Right ventricle myocardium inferior (tissue), 1 donor: Measurements from ENCODE around the gene SELENOO. TPM values are rescaled to one million over a fixed set of nuclear protein-coding genes. Genes with fewer than 3 reads are reported as not detected.
"Not testable (repeated sequence)": the region's sequence is repeated elsewhere in the genome, so short reads cannot be mapped to it uniquely, and the experiment has no call there.

ENCODE experiments used
- ATAC-seq: fragments of 200-7000 bp; cut with Tn5 transposase; one replicate; pipeline ENCODE4 v1.9.1; 2020; ENCODE audit warnings: mild to moderate bottlenecking, moderate library complexity
- DNase-seq: peaks from one replicate; pipeline ENCODE4 v3.0.0; 2021; ENCODE audit errors: missing footprints
- intact Hi-C: fragments of 100-400 bp; cut with DNase I; formaldehyde crosslinking; loops from one replicate; pipeline ENCODE4 v1.11.0; 2022
- total RNA-seq: library from RNA; stranded (reverse); fragmentation: NEBNext Ultra II Directional; extraction: Animal tissue kit (Norgen Biotek cat#: 25700); gene quantifications from one replicate; pipeline ENCODE4 v1.2.1, GENCODE V29; 2021
- donor health status: DM: no; HTN: yes; CAD: no; lungs with severe emphysema.

SELENOO gene
- total RNA-seq, 1 donor from 2014 or later, result 15.5 TPM

- DNase-seq (no peak), ATAC-seq (no peak)
- intact Hi-C loops, result no loop called here
Measured at GRCh38 chr22:50194037-50194805, 6.6 kb upstream of the SELENOO start.

DNA sequence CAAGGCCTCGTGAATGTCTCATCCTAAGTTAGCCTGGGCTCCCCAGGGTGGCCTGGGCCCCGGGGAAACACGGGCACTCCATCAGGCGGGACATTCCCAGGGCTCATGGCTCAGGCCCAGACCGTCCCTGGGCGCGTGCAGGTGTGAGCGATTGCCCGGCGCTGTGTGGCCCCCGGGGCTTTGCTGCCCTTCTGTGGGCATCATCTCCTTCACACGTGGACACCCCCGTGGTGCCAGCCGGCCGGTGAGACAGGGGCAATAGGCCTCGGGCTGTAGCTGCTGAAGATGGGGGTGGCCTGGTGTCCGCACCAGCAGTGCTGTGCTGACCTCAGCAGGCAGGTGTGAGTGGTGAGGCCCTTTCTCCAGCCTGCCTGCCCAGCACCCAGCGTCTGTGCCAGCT, 4.6 kb upstream of the SELENOO start:
- intact Hi-C loops, result no loop called here
- ATAC-seq (no peak), DNase-seq (no peak)

DNA sequence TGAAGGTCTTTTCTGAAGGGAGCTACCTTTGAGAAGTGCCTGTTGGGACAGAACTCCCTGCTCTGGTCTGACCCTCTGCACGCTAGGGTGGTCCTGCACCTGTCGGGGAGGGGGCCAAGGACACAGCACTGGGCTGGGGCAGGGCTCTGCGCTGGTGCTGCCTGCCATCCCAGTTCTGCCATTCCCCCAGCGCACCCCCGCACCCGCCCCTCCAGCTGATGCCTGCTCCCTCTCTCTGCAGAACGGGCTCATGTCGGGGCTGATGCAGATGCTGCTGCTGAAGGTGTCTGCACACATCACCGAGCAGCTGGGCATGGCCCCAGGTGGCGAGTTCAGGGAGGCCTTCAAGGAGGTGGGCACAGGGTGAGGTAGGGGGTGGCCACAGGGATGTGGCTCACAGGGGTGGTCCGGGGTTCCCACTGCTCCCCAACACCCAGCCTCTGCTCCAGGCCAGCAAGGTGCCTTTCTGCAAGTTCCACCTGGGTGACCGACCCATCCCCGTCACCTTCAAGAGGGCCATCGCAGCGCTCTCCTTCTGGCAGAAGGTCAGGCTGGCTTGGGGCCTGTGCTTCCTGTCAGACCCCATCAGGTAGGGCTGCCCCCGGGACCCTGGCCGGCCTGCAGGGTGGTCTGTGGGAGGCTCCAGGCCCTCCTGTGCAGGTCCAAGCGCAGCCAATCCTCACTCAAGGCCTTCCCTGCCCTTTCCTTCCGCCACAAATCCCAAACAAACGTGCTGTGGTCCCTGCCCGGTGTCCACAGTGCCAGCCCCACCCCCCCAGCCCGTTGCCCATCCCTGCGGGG, 3.6 kb upstream of the SELENOO start:
- no peak for DNase-seq
- intact Hi-C loops, result no loop called here
- ATAC-seq, result no peak

DNA sequence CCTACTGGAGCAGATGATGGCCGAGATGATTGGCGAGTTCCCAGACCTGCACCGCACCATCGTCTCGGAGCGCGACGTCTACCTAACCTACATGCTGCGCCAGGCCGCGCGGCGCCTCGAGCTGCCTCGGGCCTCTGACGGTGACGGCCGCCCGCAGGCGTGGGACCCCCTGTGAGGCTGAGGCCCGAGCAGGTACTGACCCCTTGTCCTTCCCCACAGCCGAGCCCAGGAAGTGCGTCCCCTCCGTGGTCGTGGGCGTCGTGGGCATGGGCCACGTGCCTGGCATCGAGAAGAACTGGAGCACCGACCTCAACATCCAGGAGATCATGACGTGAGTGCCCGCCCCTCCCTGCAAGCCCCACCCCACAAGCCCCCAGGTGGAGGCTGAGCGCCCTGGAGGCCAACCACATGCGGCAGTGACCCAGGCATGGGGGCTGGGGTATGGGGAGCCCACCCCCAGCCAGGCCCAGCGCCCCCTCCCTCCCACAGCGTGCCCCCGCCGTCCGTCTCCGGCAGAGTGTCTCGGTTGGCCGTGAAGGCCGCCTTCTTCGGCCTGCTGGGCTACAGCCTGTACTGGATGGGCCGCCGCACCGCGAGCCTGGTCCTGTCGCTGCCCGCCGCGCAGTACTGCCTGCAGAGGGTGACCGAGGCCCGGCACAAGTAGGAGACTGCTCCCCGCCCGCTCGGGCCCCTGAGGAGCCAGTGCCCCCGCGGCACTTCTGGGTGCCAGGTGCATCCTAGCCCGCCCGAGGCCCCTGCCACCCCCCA, 2.8 kb upstream of the SELENOO start:
- intact Hi-C loops, result no loop called here
- ATAC-seq (no peak), DNase-seq (no peak)

DNA sequence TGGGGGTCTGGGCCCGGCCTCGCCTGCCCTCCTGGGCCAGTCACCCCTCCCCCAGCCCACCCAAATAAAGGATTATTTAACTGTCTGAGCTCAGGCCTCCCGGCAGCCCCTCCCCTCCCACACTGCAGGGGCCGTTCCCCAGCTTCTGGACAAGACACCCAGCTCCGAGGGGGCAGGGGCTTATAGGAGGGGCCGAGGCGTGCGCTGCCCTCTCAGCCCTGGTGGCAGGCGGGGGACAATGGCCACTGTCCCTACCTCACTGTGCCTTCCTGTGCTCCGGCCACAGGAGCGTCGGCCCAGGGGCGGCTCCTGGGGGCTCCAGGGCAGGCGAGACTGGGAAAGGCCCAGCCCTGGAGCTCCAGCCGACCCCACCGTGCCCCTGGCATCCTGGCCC, 2.2 kb upstream of the SELENOO start:
- DNase-seq (no peak), ATAC-seq (no peak)
- intact Hi-C loops, result no loop called here

DNA sequence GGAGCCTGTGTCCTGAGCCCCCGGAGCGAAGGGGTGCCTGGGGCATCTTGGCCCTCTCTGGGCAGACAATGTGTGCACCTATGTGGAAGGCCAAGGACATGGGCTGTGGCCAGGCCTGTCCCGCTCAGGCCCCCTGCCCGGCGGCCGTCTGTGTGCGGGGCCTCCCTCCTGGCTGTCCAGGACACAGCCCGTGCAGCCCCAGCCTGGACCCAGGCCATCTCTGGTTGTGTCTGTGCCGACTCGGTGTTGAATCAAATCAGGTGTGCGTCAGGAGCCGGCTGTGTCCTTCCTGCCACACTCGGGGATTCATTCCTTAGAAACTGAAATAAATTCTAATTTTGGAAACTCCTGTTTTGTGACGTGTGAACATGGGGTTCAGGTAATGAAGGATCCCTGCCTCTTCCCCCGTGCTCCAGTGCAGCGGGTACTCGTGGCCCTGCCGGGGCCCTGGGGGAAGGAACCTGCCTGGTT, 1.5 kb upstream of the SELENOO start:
- no peak for ATAC-seq
- intact Hi-C loops, result no loop called here
- DNase-seq, result no peak

GRCh38 chr22:50199829-50200460, 866 bp upstream of the SELENOO start:
- intact Hi-C loops, result no loop called here

DNA sequence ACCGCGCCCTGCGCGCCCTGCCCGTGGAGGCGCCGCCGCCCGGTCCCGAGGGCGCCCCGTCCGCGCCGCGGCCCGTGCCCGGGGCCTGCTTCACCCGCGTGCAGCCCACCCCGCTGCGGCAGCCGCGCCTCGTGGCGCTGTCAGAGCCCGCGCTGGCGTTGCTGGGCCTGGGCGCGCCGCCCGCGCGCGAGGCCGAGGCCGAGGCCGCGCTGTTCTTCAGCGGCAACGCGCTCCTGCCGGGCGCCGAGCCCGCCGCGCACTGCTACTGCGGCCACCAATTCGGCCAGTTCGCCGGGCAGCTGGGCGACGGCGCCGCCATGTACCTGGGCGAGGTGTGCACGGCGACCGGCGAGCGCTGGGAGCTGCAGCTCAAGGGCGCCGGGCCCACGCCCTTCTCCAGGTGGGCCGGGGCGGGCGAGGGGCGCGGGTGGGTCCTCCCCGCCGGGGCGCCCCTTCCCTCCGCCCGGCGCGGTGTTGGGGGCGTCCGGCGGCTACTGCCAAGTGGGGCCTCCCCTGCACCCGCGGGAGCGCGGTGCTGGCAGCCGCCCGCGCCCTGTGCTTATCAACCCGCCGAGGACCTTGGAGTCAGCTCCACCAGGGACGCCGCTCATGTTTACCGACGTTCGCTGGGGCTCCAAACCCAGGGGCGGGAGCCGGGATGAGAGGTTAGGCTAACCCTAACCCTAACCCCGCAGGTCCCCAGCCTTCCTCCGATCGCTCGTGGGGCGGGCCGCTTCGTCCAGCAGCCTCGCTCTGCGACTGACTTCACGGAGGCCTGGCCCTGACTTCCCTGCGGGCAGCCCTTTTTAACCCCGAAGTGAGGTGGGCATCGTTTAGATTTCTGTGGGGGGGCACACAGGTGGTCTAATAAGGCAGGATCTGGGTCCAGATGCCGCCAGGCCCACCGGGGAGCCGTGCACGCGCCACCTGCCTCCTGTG, 649 bp downstream of the SELENOO start:
- ATAC-seq (peak; percentile 20), DNase-seq (no peak)
- intact Hi-C loops, result no loop called here

More at GRCh38 chr22:50199829-50200460, 866 bp upstream of the SELENOO start:
- DNase-seq, result no peak
- peak; percentile 9 for ATAC-seq

DNA sequence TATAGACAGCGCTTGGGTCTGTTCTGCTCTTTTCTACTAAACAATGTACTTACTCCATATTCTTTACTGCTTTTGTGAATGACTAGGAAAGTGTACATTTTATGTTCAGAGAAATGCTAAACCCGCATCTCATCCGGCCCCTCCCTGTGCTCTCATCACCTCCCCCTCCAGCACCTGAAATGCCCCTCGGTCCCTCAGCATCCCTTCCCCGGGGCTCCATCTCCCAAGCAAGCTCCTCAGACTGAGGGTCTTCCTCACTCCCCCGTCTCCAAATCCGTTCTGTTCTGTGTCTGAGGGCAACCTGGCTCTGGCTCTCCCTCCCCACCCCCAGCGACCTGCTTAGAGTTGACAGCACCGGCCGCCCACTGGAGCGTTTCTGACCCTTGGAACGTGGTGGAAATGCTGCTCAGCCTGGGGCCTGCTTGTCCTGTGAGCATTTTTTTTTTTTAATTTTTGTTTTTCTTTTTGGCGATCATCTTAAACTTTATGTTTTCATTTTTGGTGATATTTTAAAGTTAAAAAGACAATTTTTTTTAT, 1.4 kb downstream of the SELENOO start:
- no peak for ATAC-seq
- intact Hi-C loops, result no loop called here
- no peak for DNase-seq

- no peak for DNase-seq
- intact Hi-C loops, result no loop called here
- no peak for ATAC-seq
Measured at GRCh38 chr22:50203288-50203687, 2.5 kb downstream of the SELENOO start.

DNA sequence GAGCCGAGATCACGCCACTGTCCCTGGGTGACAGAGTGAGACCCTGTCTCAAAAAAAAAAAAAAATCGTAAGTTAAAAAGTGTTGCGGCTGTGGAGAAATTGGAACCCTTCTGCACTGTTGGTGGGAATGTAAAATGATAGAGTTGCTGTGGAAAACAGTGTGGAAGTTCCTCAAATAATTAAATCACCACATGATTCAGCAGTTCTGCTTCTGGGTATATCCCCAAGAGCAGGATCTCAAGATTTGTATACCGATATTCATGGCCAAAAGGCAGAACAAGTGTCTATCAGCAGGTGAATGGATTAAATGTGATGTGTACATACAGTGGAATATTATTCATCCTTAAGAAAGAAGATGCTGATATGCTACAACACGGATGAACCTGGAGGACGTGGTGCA, 3.8 kb downstream of the SELENOO start:
- ATAC-seq (no peak), DNase-seq (no peak)
- intact Hi-C loops, result no loop called here

DNA sequence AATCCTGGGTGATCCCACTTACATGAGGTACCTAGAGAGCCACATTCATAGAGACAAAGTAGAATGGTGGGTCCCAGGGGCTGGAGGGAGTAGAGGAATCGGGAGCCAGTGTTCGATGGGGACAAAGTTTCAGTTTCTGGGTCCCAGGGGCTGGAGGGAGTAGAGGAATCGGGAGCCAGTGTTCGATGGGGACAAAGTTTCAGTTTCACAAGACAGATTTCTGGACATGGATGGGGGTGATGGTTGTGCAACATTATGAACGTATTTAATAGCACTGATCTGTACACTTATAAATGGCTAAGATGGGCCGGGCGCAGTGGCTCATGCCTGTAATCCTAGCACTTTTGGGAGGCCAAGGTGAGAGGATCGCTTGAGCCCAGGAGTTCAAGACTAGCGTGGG, 4.2 kb downstream of the SELENOO start:
- ATAC-seq, DNase-seq, intact Hi-C loops: not testable (repeated sequence)

DNA sequence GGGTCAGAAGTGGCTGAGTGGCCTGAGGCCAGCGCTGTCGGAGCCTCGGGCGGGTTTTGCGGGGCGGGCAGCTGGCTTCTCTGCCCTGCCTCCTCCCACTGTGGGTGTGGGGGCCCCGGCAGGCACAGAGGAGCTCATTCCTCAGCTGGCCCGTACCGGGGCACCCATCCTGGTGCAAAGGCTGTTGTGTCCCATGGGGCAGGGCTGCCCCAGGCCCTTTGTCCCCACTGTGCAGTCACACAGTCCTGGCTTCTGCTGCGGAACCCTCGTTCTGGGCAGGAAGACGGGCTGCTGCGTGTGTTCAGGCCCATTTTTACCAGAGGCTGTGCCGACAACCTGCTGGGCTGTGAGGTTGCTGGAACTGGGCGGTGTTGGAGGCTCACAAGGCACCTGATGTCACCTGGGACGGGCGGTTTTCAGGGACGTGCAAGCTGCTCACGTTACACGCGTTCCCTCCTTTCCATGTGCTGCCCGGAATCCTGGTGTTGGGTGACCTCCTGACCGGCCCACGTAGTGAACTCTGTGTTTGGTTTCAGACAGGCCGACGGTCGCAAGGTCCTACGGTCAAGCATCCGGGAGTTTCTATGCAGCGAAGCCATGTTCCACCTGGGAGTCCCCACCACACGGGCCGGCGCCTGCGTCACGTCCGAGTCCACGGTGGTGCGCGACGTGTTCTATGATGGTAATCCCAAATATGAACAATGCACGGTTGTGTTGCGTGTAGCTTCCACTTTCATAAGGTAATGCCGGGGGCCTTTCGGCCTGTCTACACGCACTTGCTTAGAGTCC, 5.2 kb downstream of the SELENOO start:
- DNase-seq (no peak), ATAC-seq (no peak)
- intact Hi-C loops, result no loop called here

- ATAC-seq, result peak; percentile 80
- peak; percentile 90 for DNase-seq
- intact Hi-C loops, result no loop called here
Measured at GRCh38 chr22:50206599-50206998, 5.8 kb downstream of the SELENOO start.

DNA sequence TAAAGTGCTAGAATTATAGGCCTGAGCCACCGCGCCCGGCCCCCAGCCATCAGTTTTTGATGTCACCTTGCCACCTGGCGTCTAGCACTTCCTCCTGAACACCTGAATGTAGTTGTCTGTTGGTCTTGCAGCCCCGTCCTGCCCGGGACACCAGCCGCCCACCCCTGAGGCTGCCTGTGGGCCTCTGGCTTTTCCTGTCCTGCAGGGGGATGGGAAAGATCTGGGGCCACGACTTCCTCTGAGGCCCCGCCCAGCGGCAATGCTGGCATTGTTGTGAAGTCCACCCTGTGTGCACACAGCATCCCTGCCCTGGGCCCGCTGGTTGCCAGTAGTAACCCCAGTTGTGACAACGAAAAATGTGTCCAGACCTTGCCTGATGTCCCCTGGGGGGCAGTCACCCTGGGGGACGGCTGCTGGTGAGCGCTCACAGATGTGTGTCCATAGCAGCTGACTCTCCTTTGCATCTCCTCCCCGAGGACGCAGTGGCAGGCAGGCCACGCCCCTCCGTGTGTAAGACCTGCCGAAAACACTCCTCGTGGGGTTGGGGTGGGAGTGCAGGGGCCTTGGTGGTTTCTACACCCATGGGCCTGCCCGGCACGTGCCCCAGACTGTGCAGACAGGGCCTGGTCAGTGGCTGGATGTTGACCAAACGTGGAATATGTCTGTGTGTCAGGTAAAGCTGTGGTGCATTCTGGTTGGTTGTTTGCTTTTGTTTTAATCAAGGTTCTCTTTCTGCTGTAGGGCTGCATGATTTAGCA, 6.8 kb downstream of the SELENOO start:
- DNase-seq, result no peak
- intact Hi-C loops, result no loop called here
- ATAC-seq, result no peak

DNA sequence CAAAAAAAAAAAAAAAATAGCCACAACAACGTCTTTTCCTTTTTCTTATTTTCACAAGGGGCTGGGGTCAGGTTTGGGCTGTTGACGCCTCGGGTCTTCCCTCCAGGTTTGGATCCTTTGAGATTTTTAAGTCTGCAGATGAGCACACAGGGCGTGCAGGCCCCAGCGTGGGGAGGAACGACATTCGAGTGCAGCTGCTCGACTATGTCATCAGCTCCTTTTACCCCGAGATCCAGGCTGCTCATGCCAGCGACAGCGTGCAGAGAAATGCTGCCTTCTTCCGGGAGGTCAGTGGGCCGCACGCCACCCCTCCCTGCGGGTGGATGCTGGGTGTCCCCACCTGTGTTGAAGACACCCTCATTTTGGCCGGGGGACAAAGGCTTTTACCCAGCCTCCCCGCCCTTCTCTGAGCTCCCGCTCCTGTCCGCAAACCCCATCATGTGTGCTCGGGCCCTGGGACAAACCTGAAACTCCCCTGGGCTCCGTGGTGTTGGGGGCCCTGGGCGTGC, 7.7 kb downstream of the SELENOO start:
- intact Hi-C loops, result no loop called here
- no peak for ATAC-seq
- DNase-seq, result no peak
